Astrocyte (in vitro differentiated cells and primary cell): ENCODE results near the gene PIM3.
"Not testable (repeated sequence)": the region's sequence is repeated elsewhere in the genome, so short reads cannot be mapped to it uniquely, and the experiment has no call there.

Experiments
- EZH2 ChIP-seq: IDR thresholded peaks from 2 replicates; pipeline ENCODE4 v1.6.1; 2012; ENCODE audit warnings: mild to moderate bottlenecking, low read length, inconsistent platforms; ENCODE audit not compliant: insufficient read depth
- TF ChIP-seq, protein P1 (sequence below): IDR thresholded peaks from 2 replicates; pipeline ENCODE4 v1.5.1; 2011; ENCODE audit warnings: low read depth, mild to moderate bottlenecking, inconsistent platforms, low read length, moderate library complexity; ENCODE audit not compliant: insufficient read depth

DNA sequence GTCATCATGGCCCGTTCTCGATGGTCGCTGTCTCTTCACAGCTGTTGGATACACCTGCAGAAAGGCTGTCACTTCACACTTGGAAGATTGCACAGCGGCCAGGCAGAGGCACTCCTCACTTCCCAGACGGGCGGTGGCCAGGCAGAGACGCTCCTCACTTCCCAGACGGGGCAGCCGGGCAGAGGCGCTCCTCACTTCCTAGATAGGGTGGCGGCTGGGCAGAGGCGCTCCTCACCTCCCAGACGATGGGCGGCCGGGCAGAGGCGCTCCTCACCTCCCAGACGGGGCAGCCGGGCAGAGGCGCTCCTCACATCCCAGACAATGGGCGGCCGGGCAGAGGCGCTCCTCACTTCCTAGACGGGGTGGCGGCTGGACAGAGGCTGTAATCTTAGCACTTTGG lies 29.3 kb downstream of the PIM3 start:
- TF ChIP-seq, protein P1, sequence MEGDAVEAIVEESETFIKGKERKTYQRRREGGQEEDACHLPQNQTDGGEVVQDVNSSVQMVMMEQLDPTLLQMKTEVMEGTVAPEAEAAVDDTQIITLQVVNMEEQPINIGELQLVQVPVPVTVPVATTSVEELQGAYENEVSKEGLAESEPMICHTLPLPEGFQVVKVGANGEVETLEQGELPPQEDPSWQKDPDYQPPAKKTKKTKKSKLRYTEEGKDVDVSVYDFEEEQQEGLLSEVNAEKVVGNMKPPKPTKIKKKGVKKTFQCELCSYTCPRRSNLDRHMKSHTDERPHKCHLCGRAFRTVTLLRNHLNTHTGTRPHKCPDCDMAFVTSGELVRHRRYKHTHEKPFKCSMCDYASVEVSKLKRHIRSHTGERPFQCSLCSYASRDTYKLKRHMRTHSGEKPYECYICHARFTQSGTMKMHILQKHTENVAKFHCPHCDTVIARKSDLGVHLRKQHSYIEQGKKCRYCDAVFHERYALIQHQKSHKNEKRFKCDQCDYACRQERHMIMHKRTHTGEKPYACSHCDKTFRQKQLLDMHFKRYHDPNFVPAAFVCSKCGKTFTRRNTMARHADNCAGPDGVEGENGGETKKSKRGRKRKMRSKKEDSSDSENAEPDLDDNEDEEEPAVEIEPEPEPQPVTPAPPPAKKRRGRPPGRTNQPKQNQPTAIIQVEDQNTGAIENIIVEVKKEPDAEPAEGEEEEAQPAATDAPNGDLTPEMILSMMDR, result not testable (repeated sequence)
- not testable (repeated sequence) for TF ChIP-seq EZH2
